ENCODE data around the gene KCNIP1. TPM values are rescaled to one million over a fixed set of nuclear protein-coding genes. Genes with fewer than 3 reads are reported as not detected.

Gene KCNIP1
- polyA plus RNA-seq, 1 donor from 2014 or later = 13.8 TPM

DNA sequence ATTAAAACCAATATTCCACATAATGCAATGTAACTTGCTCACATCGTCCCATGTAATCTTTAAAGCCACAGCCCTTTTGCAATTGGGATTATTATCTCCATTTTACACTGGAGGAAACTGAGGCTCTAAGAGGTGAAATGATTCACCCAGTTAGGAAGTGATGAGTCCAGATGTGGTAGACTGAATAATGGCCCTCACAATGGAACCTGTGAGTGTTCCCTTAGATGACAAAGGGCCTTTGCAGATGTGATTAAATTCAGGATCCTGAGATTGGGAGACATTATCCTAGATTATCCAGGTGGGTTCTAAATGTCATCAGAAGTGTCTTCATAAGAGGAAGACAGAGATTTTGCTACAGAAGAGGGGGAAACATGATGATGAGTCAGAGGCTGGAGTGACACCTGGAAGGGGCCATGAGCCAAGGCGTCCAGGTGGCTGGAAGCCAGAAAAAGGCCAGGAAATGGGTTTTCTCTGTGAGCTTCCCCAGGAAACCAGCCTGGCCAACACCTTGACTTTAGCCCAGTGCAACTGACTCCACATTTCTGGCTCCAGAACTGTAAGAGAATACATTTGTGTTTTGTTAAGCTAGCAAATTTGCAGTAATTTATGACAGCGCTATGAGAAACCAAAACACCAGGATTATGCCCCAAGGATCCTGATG, 139.1 kb downstream of the KCNIP1 start:
- H3F3A ChIP-seq (ENCODE audit: insufficient read depth, low read length, poor library complexity, severe bottlenecking) = no peaks in the 10 kb centered on the region
- no peaks in the 10 kb centered on the region for H3K9me2 ChIP-seq (ENCODE audit: insufficient read depth, low read length)
- no peaks in the 10 kb centered on the region for H3K79me2 ChIP-seq (replicated peaks; ENCODE audit: insufficient read depth, low read length)

DNA sequence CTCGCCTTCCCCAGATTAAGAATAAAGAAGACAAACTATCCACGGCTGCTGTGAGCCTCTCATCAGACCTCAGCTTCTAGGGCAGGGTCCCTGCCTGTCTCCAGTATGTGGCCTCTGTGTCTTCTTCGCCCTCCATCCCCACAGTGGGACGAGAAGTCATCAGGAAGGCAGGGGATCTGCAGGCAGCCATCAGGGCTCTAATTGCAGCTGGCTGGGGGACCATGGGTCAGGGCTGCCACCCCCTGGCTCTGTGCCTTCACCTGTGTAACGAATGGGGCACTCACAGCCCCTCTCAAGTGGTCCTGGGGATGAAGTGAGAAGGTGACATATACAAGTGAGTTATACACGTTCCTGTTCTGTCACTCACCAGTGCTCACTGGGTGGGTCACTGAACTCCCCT, 139.8 kb downstream of the KCNIP1 start:
- Histone ChIP-seq H3F3A (ENCODE audit: insufficient read depth, low read length, poor library complexity, severe bottlenecking) (no peaks in the 10 kb centered on the region), H3K4me2 (ENCODE audit: low read length) (no peak overlapping the region), H3K79me2 (replicated peaks; ENCODE audit: insufficient read depth, low read length) (no peaks in the 10 kb centered on the region), H3K27ac (ENCODE audit: low read length) (no peak overlapping the region), H3K36me3 (ENCODE audit: insufficient read depth, low read length) (no peaks in the 10 kb centered on the region), H3K9me2 (ENCODE audit: insufficient read depth, low read length) (no peaks in the 10 kb centered on the region), H3K27me3 (ENCODE audit: insufficient read depth, low read depth, low read length) (no peaks in the 10 kb centered on the region), H3K9ac (ENCODE audit: low read length) (no peak overlapping the region), H3K4me3 (ENCODE audit: low read length) (no peak overlapping the region), H4K20me1 (ENCODE audit: insufficient read depth) (no peaks in the 10 kb centered on the region), H2AFZ (ENCODE audit: low read depth, low read length) (no peak overlapping the region), H3K9me3 (ENCODE audit: low read length) (no peaks in the 10 kb centered on the region)
- TF ChIP-seq TAF1 (IDR thresholded peaks at IDR 0.05; ENCODE audit: low read depth) = no peak
- TF ChIP-seq RAD21 (conservative IDR thresholded peaks at IDR 0.05) = no peak
- no peak for TF ChIP-seq EP300 (conservative IDR thresholded peaks at IDR 0.05; ENCODE audit: poor library complexity, severe bottlenecking)
- TF ChIP-seq, protein P1, sequence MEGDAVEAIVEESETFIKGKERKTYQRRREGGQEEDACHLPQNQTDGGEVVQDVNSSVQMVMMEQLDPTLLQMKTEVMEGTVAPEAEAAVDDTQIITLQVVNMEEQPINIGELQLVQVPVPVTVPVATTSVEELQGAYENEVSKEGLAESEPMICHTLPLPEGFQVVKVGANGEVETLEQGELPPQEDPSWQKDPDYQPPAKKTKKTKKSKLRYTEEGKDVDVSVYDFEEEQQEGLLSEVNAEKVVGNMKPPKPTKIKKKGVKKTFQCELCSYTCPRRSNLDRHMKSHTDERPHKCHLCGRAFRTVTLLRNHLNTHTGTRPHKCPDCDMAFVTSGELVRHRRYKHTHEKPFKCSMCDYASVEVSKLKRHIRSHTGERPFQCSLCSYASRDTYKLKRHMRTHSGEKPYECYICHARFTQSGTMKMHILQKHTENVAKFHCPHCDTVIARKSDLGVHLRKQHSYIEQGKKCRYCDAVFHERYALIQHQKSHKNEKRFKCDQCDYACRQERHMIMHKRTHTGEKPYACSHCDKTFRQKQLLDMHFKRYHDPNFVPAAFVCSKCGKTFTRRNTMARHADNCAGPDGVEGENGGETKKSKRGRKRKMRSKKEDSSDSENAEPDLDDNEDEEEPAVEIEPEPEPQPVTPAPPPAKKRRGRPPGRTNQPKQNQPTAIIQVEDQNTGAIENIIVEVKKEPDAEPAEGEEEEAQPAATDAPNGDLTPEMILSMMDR (IDR thresholded peaks at IDR 0.05; ENCODE audit: poor library complexity, severe bottlenecking) = no peak
- TF ChIP-seq EZH2 (IDR thresholded peaks at IDR 0.05; ENCODE audit: borderline replicate concordance, insufficient read depth, low read length, poor library complexity, severe bottlenecking) = no peak
- no peak for TF ChIP-seq SMC3 (conservative IDR thresholded peaks at IDR 0.05; ENCODE audit: poor library complexity)
- no peak for TF ChIP-seq POLR2AphosphoS5 (IDR thresholded peaks at IDR 0.05)
- TF ChIP-seq, protein P2, sequence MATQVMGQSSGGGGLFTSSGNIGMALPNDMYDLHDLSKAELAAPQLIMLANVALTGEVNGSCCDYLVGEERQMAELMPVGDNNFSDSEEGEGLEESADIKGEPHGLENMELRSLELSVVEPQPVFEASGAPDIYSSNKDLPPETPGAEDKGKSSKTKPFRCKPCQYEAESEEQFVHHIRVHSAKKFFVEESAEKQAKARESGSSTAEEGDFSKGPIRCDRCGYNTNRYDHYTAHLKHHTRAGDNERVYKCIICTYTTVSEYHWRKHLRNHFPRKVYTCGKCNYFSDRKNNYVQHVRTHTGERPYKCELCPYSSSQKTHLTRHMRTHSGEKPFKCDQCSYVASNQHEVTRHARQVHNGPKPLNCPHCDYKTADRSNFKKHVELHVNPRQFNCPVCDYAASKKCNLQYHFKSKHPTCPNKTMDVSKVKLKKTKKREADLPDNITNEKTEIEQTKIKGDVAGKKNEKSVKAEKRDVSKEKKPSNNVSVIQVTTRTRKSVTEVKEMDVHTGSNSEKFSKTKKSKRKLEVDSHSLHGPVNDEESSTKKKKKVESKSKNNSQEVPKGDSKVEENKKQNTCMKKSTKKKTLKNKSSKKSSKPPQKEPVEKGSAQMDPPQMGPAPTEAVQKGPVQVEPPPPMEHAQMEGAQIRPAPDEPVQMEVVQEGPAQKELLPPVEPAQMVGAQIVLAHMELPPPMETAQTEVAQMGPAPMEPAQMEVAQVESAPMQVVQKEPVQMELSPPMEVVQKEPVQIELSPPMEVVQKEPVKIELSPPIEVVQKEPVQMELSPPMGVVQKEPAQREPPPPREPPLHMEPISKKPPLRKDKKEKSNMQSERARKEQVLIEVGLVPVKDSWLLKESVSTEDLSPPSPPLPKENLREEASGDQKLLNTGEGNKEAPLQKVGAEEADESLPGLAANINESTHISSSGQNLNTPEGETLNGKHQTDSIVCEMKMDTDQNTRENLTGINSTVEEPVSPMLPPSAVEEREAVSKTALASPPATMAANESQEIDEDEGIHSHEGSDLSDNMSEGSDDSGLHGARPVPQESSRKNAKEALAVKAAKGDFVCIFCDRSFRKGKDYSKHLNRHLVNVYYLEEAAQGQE (IDR thresholded peaks at IDR 0.05; ENCODE audit: borderline replicate concordance) = no peak
- TF ChIP-seq MXI1 (conservative IDR thresholded peaks at IDR 0.05; ENCODE audit: poor library complexity, severe bottlenecking) = no peak

More for the DNA sequence above, 139.1 kb downstream of the KCNIP1 start:
- Histone ChIP-seq H3K9me3 (ENCODE audit: low read length) (no peaks in the 10 kb centered on the region), H3K27ac (ENCODE audit: low read length) (no peak overlapping the region), H2AFZ (ENCODE audit: low read depth, low read length) (no peak overlapping the region), H3K27me3 (ENCODE audit: insufficient read depth, low read depth, low read length) (no peaks in the 10 kb centered on the region), H4K20me1 (ENCODE audit: insufficient read depth) (no peaks in the 10 kb centered on the region), H3K36me3 (ENCODE audit: insufficient read depth, low read length) (no peaks in the 10 kb centered on the region), H3K9ac (ENCODE audit: low read length) (no peak overlapping the region), H3K4me3 (ENCODE audit: low read length) (no peak overlapping the region), H3K4me2 (ENCODE audit: low read length) (no peak overlapping the region)
- TF ChIP-seq TAF1 (IDR thresholded peaks at IDR 0.05; ENCODE audit: low read depth) = no peak
- TF ChIP-seq, protein P1 (IDR thresholded peaks at IDR 0.05; ENCODE audit: poor library complexity, severe bottlenecking) = no peak
- no peak for TF ChIP-seq MXI1 (conservative IDR thresholded peaks at IDR 0.05; ENCODE audit: poor library complexity, severe bottlenecking)
- no peak for TF ChIP-seq RAD21 (conservative IDR thresholded peaks at IDR 0.05)
- no peak for TF ChIP-seq POLR2AphosphoS5 (IDR thresholded peaks at IDR 0.05)
- TF ChIP-seq EP300 (conservative IDR thresholded peaks at IDR 0.05; ENCODE audit: poor library complexity, severe bottlenecking) = no peak
- no peak for TF ChIP-seq EZH2 (IDR thresholded peaks at IDR 0.05; ENCODE audit: borderline replicate concordance, insufficient read depth, low read length, poor library complexity, severe bottlenecking)
- TF ChIP-seq, protein P2 (IDR thresholded peaks at IDR 0.05; ENCODE audit: borderline replicate concordance) = no peak
- TF ChIP-seq SMC3 (conservative IDR thresholded peaks at IDR 0.05; ENCODE audit: poor library complexity) = no peak
